ENCODE data around the gene MEA1.

DNA sequence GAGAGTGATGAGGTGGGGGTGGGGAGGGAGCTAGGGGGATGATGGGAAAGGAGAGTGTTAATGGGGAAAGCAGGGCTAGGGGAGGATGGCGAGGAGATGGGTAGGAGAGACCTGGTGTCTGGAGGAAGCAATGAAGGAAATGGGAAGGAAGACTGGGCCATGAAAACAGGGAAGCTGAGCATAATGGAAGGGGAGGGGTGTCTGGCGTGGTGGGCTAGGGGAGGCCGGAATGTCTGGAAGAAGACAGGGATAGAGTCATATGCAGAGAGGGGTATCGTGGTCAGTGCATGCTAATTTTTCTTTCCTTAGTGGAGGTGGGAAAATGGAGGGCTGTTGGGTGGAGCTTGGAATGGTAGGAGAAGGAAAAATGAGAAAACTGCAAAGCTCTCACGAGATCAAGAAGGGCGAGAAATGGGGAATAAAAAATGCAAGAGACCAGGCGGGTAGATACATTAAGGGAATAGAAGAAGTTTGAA, 726 bp upstream of the MEA1 start:
- TF ChIP-seq, protein P1, sequence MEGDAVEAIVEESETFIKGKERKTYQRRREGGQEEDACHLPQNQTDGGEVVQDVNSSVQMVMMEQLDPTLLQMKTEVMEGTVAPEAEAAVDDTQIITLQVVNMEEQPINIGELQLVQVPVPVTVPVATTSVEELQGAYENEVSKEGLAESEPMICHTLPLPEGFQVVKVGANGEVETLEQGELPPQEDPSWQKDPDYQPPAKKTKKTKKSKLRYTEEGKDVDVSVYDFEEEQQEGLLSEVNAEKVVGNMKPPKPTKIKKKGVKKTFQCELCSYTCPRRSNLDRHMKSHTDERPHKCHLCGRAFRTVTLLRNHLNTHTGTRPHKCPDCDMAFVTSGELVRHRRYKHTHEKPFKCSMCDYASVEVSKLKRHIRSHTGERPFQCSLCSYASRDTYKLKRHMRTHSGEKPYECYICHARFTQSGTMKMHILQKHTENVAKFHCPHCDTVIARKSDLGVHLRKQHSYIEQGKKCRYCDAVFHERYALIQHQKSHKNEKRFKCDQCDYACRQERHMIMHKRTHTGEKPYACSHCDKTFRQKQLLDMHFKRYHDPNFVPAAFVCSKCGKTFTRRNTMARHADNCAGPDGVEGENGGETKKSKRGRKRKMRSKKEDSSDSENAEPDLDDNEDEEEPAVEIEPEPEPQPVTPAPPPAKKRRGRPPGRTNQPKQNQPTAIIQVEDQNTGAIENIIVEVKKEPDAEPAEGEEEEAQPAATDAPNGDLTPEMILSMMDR (conservative IDR thresholded peaks at IDR 0.05; ENCODE audit: low read depth, low read length): no peak
- no peak for TF ChIP-seq POLR2A (IDR thresholded peaks at IDR 0.05; ENCODE audit: low read depth, low read length)
- no peak for TF ChIP-seq MXI1 (IDR thresholded peaks at IDR 0.05; ENCODE audit: borderline replicate concordance, low read depth, low read length)
- TF ChIP-seq RAD21 (IDR thresholded peaks at IDR 0.05; ENCODE audit: low read length): no peak
- no peak for TF ChIP-seq RFX5 (IDR thresholded peaks at IDR 0.05; ENCODE audit: low read depth, low read length)
- TF ChIP-seq CEBPB (IDR thresholded peaks at IDR 0.05; ENCODE audit: low read depth, low read length): no peak
- TF ChIP-seq, protein P2, sequence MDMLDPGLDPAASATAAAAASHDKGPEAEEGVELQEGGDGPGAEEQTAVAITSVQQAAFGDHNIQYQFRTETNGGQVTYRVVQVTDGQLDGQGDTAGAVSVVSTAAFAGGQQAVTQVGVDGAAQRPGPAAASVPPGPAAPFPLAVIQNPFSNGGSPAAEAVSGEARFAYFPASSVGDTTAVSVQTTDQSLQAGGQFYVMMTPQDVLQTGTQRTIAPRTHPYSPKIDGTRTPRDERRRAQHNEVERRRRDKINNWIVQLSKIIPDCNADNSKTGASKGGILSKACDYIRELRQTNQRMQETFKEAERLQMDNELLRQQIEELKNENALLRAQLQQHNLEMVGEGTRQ (IDR thresholded peaks at IDR 0.05; ENCODE audit: low read depth, low read length): no peak
- TF ChIP-seq, protein P3, sequence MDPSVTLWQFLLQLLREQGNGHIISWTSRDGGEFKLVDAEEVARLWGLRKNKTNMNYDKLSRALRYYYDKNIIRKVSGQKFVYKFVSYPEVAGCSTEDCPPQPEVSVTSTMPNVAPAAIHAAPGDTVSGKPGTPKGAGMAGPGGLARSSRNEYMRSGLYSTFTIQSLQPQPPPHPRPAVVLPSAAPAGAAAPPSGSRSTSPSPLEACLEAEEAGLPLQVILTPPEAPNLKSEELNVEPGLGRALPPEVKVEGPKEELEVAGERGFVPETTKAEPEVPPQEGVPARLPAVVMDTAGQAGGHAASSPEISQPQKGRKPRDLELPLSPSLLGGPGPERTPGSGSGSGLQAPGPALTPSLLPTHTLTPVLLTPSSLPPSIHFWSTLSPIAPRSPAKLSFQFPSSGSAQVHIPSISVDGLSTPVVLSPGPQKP (IDR thresholded peaks at IDR 0.05; ENCODE audit: borderline replicate concordance, low read depth, low read length): no peak
- no peak for TF ChIP-seq MAZ (IDR thresholded peaks at IDR 0.05; ENCODE audit: borderline replicate concordance, low read depth, low read length)
- TF ChIP-seq MAFK (IDR thresholded peaks at IDR 0.05; ENCODE audit: low read depth, low read length): no peak
- TF ChIP-seq NFE2L2 (IDR thresholded peaks at IDR 0.05; ENCODE audit: low read depth, low read length): no peak
- TF ChIP-seq RCOR1 (IDR thresholded peaks at IDR 0.05; ENCODE audit: insufficient replicate concordance, low read length): no peak

Data from IMR-90 (cell line).